ENCODE data around the gene FAM204A. TPM values are rescaled to one million over a fixed set of nuclear protein-coding genes. Genes with fewer than 3 reads are reported as not detected.

FAM204A gene
- total RNA-seq, 1 donor from 2014 or later, result 36.4 TPM

GRCh38 chr10:118290471-118290995 is 51.6 kb downstream of the FAM204A start:
- no peak for DNase-seq (ENCODE audit: low read depth)
- no peak overlapping the region for H3K4me3 ChIP-seq (ENCODE audit: low read depth, low read length)
- TF ChIP-seq CTCF (conservative IDR thresholded peaks at IDR 0.05; ENCODE audit: low read depth, low read length), result no peak

GRCh38 chr10:118287076-118287806 is 54.9 kb downstream of the FAM204A start:
- H3K4me3 ChIP-seq (ENCODE audit: low read depth, low read length), result no peak overlapping the region
- TF ChIP-seq CTCF (conservative IDR thresholded peaks at IDR 0.05; ENCODE audit: low read depth, low read length), result no peak

GRCh38 chr10:118286051-118286838 is 55.9 kb downstream of the FAM204A start:
- no peak for TF ChIP-seq CTCF (conservative IDR thresholded peaks at IDR 0.05; ENCODE audit: low read depth, low read length)
- DNase-seq (ENCODE audit: low read depth), result no peak
- H3K4me3 ChIP-seq (ENCODE audit: low read depth, low read length), result no peak overlapping the region

More at GRCh38 chr10:118287076-118287806, 54.9 kb downstream of the FAM204A start:
- DNase-seq (ENCODE audit: low read depth), result no peak

- DNase-seq (ENCODE audit: low read depth), result no peak
These were observed 59.5 kb downstream of the FAM204A start for GRCh38 chr10:118282670-118283069.

GRCh38 chr10:118278649-118279048 is 63.5 kb downstream of the FAM204A start:
- DNase-seq (ENCODE audit: low read depth), result no peak
- no peak overlapping the region for H3K4me3 ChIP-seq (ENCODE audit: low read depth, low read length)
- no peak for TF ChIP-seq CTCF (conservative IDR thresholded peaks at IDR 0.05; ENCODE audit: low read depth, low read length)

More at GRCh38 chr10:118282670-118283069, 59.5 kb downstream of the FAM204A start:
- no peak overlapping the region for H3K4me3 ChIP-seq (ENCODE audit: low read depth, low read length)
- no peak for TF ChIP-seq CTCF (conservative IDR thresholded peaks at IDR 0.05; ENCODE audit: low read depth, low read length)

- H3K4me3 ChIP-seq (ENCODE audit: low read depth, low read length), result no peak overlapping the region
- no peak for TF ChIP-seq CTCF (conservative IDR thresholded peaks at IDR 0.05; ENCODE audit: low read depth, low read length)
- DNase-seq (ENCODE audit: low read depth), result no peak
These were observed 64.3 kb downstream of the FAM204A start for GRCh38 chr10:118277871-118278270.

Measured in epithelial cell of proximal tubule (primary cell).